SK-N-SH (cell line): Measurements from ENCODE around the gene OR2G3. TPM values are rescaled to one million over a fixed set of nuclear protein-coding genes. Genes with fewer than 3 reads are reported as not detected.

Source experiments
- CTCF ChIA-PET: fragments of 300-600, 350-600 bp; formaldehyde crosslinking; extraction: SDS; loops from one replicate; lab custom pipeline; 2021; lab: Yijun Ruan, JAX
- POLR2A ChIA-PET: fragments of 350-600 bp; sonication (Branson Sonifier 250); formaldehyde crosslinking; extraction: SDS; loops from one replicate; lab custom pipeline; 2020; ENCODE audit warnings: antibody characterized with exemption, inconsistent platforms; lab: Yijun Ruan, JAX
- DNase-seq: peaks from one replicate; pipeline ENCODE4 v3.0.0; 2012
- H2AFZ ChIP-seq: fragments of 200-600 bp; sonication (generic); 2 replicates; pipeline ENCODE4 v1.8.1; 2016; ENCODE audit warnings: antibody characterized with exemption, mild to moderate bottlenecking, low read depth
- H3F3A ChIP-seq: fragments of 200-600 bp; sonication (generic); replicated peaks from 2 replicates; pipeline ENCODE3; 2016; ENCODE audit warnings: antibody characterized with exemption, mild to moderate bottlenecking; ENCODE audit not compliant: insufficient read depth
- H3K27ac ChIP-seq, 2 experiments: fragments of 200-500 bp in 1 of 2; fragments of 200-600 bp in 1 of 2; sonication (Bioruptor generic) in 1 of 2; sonication (generic), shearing (Covaris generic) in 1 of 2; 2 replicates each; pipeline versions ENCODE4 v1.5.1 to v1.6.1; 2014 to 2016; ENCODE audit warnings: low read depth in 2 of 2, inconsistent platforms in 1 of 2, low read length in 1 of 2, mild to moderate bottlenecking in 1 of 2, mixed read lengths in 1 of 2
- H3K27me3 ChIP-seq: fragments of 200-600 bp; sonication (generic), shearing (Covaris generic); 2 replicates; pipeline ENCODE4 v1.6.1; 2016; ENCODE audit warnings: mixed run types; ENCODE audit not compliant: insufficient read depth
- H3K36me3 ChIP-seq, 2 experiments: fragments of 200-500 bp in 1 of 2; fragments of 200-600 bp in 1 of 2; sonication (Bioruptor generic) in 1 of 2; sonication (generic) in 1 of 2; replicated peaks in 1 of 2; 2 replicates each; pipeline versions ENCODE3 to v1.5.1; 2014 to 2016; ENCODE audit warnings: low read length in 1 of 2, mild to moderate bottlenecking in 1 of 2; ENCODE audit not compliant: insufficient read depth in 2 of 2, control insufficient read depth in 1 of 2
- H3K4me1 ChIP-seq, 2 experiments: fragments of 200-500 bp in 1 of 2; fragments of 200-600 bp in 1 of 2; sonication (Bioruptor generic) in 1 of 2; sonication (generic), shearing (Covaris generic) in 1 of 2; 2 replicates each; pipeline versions ENCODE4 v1.5.1 to v1.6.1; 2014 to 2016; ENCODE audit warnings: low read depth in 1 of 2, low read length in 1 of 2, mixed run types in 1 of 2; ENCODE audit not compliant: insufficient read depth in 2 of 2, control insufficient read depth in 1 of 2
- H3K4me2 ChIP-seq: fragments of 200-600 bp; sonication (generic), shearing (Covaris generic); 2 replicates; pipeline ENCODE4 v1.6.1; 2017; ENCODE audit warnings: mixed run types
- H3K4me3 ChIP-seq, 2 experiments: fragments of 200-500 bp in 1 of 2; fragments of 200-600 bp in 1 of 2; sonication (Bioruptor generic) in 1 of 2; sonication (generic), shearing (Covaris generic) in 1 of 2; 2 replicates each; pipeline versions ENCODE4 v1.5.1 to v1.8.1; 2014 to 2016; ENCODE audit warnings: low read depth in 2 of 2, inconsistent platforms in 1 of 2, low read length in 1 of 2, mild to moderate bottlenecking in 1 of 2, mixed read lengths in 1 of 2, moderate library complexity in 1 of 2
- H3K79me2 ChIP-seq: fragments of 200-600 bp; sonication (generic); 2 replicates; pipeline ENCODE4 v1.8.1; 2017; ENCODE audit warnings: mild to moderate bottlenecking; ENCODE audit not compliant: insufficient read depth
- H3K9ac ChIP-seq: fragments of 200-600 bp; sonication (generic); 2 replicates; pipeline ENCODE4 v1.6.1; 2017; ENCODE audit warnings: mixed run types
- H3K9me2 ChIP-seq: fragments of 200-600 bp; sonication (generic); 2 replicates; pipeline ENCODE4 v1.6.1; 2017; ENCODE audit warnings: mixed run types
- H3K9me3 ChIP-seq: fragments of 200-600 bp; sonication (generic); 2 replicates; pipeline ENCODE4 v1.6.1; 2017; ENCODE audit warnings: mixed run types, mild to moderate bottlenecking, moderate library complexity
- H4K20me1 ChIP-seq: fragments of 200-600 bp; sonication (generic); 2 replicates; pipeline ENCODE4 v1.6.1; 2017; ENCODE audit warnings: mild to moderate bottlenecking, mixed run types; ENCODE audit not compliant: insufficient read depth
- CHD2 ChIP-seq: fragments of 150-350 bp; IDR thresholded peaks from 2 replicates; pipeline ENCODE4 v1.6.1; 2018; ENCODE audit warnings: low read length; ENCODE audit not compliant: partially characterized antibody
- EZH2phosphoT487 ChIP-seq: fragments of 200-600 bp; sonication (generic); IDR thresholded peaks from 2 replicates; pipeline ENCODE4 v1.6.1; 2017; ENCODE audit warnings: low read depth, mixed run types, mild to moderate bottlenecking, antibody characterized with exemption, moderate library complexity, borderline replicate concordance
- FOXM1 ChIP-seq: IDR thresholded peaks from 2 replicates; pipeline ENCODE4 v1.4.0; 2012; ENCODE audit warnings: low read depth, mild to moderate bottlenecking
- GABPA ChIP-seq: IDR thresholded peaks from 2 replicates; pipeline ENCODE4 v1.4.0; 2012; ENCODE audit warnings: low read depth, mild to moderate bottlenecking
- GATA2 ChIP-seq: sonication (generic); formaldehyde crosslinking; IDR thresholded peaks from 2 replicates; pipeline ENCODE4 v1.5.0; 2020; ENCODE audit warnings: mild to moderate bottlenecking, missing genetic modification reagents
- MEF2A ChIP-seq: IDR thresholded peaks from 2 replicates; pipeline ENCODE4 v1.4.0; 2012; ENCODE audit warnings: low read depth, borderline replicate concordance
- PBX3 ChIP-seq: IDR thresholded peaks from 2 replicates; pipeline ENCODE4; 2012
- POLR2AphosphoS5 ChIP-seq: IDR thresholded peaks from 2 replicates; pipeline ENCODE4 v1.6.1; 2012; ENCODE audit warnings: low read depth, low read length
- RAD21 ChIP-seq: IDR thresholded peaks from 2 replicates; pipeline ENCODE4 v1.6.1; 2012; ENCODE audit warnings: mild to moderate bottlenecking, low read length
- RCOR1 ChIP-seq: fragments of 150-350 bp; IDR thresholded peaks from 2 replicates; pipeline ENCODE4 v1.6.1; 2017; ENCODE audit warnings: antibody characterized with exemption, low read length
- REST ChIP-seq: IDR thresholded peaks from 2 replicates; pipeline ENCODE4 v1.6.1; 2012; ENCODE audit warnings: mild to moderate bottlenecking, low read depth, low read length, moderate library complexity
- RFX5 ChIP-seq: IDR thresholded peaks from 2 replicates; pipeline ENCODE4 v1.6.1; 2012; ENCODE audit warnings: mild to moderate bottlenecking, improper control_type of control experiment, low read length
- RXRA ChIP-seq: IDR thresholded peaks from 2 replicates; pipeline ENCODE4 v1.4.0; 2012; ENCODE audit warnings: low read depth, mild to moderate bottlenecking, borderline replicate concordance
- SMC3 ChIP-seq: IDR thresholded peaks from 2 replicates; pipeline ENCODE4 v1.6.1; 2012; ENCODE audit warnings: low read depth, low read length, improper control_type of control experiment
- TAF1 ChIP-seq: IDR thresholded peaks from 2 replicates; pipeline ENCODE4 v1.6.1; 2012; ENCODE audit warnings: low read depth, mild to moderate bottlenecking, low read length, moderate library complexity, borderline replicate concordance
- TEAD4 ChIP-seq: IDR thresholded peaks from 2 replicates; pipeline ENCODE4 v1.4.0; 2012; ENCODE audit warnings: mild to moderate bottlenecking, borderline replicate concordance; ENCODE audit not compliant: insufficient read depth
- YY1 ChIP-seq: IDR thresholded peaks from 2 replicates; pipeline ENCODE4 v1.4.0; 2012; ENCODE audit warnings: low read depth, mild to moderate bottlenecking
- WGBS: methylation state at CpG from one replicate; pipeline ENCODE4 v1.1.6; 2017; ENCODE audit warnings: low lambda C conversion rate; 5-methylcytosine and 5-hydroxymethylcytosine counted together
- polyA plus RNA-seq, 3 experiments: library from polyadenylated mRNA; depleted of rRNA; stranded (reverse); fragments of >200 nt; gene quantifications; 2 replicates each; pipeline ENCODE4 v1.2.3, GENCODE V29; 2012
- TF ChIP-seq, protein P1 (sequence below): fragments of 200-600 bp; sonication (generic); IDR thresholded peaks from 2 replicates; pipeline ENCODE4 v1.6.1; 2017; ENCODE audit warnings: antibody characterized with exemption, mild to moderate bottlenecking, moderate library complexity
- TF ChIP-seq, protein P2 (sequence below): IDR thresholded peaks from 2 replicates; pipeline ENCODE4 v1.4.0; 2012; ENCODE audit warnings: low read depth
- TF ChIP-seq, protein P3 (sequence below): IDR thresholded peaks from 2 replicates; pipeline ENCODE4 v1.4.0; 2012; ENCODE audit warnings: low read depth, borderline replicate concordance

The OR2G3 gene
- polyA plus RNA-seq, 1 of the 3 experiments (the other 2 are of a cell fraction), result not detected

DNA sequence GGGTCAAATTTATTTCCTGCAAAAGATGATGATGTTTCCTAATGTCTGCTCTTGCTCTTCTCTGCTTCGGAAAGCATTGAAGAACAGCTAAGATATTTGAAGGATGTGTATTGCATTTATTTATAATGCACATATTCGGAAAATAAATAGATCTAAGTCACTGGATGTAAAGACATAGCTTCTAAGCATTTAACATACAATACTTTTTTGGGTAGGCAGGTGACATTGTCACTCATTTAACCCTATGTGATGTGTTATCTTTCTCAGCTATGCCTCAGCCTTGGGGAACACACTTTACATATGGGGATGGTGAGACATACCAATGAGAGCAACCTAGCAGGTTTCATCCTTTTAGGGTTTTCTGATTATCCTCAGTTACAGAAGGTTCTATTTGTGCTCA, 17.3 kb upstream of the OR2G3 start, which contains the start of gene OR2G2:
Gene OR2G2 (plus strand): TSS at position 301 of the 400 bp plus-strand sequence. CDS start 0 bp downstream, at position 301.
- Histone ChIP-seq H3K9me2 (no peaks in the 10 kb centered on the region), H3K79me2 (no peaks in the 10 kb centered on the region), H3K27me3 (peaks cover 4% of the 10 kb centered on the region), H3K4me3 (no peak within 1 kb of the TSS), H3K4me2 (no peak within 1 kb of the TSS), H3K9ac (no peak within 1 kb of the TSS), H3K9me3 (no peaks in the 10 kb centered on the region), H2AFZ (no peak within 1 kb of the TSS), H3K4me1 (no peaks in the 10 kb centered on the region), H3K36me3 (no peaks in the 10 kb centered on the region), H4K20me1 (no peaks in the 10 kb centered on the region), H3F3A (no peaks in the 10 kb centered on the region), H3K27ac (no peak within 1 kb of the TSS)
- POLR2A ChIA-PET, result no interaction called here
- TF ChIP-seq MEF2A (no peak), RFX5 (no peak), GABPA (no peak), CHD2 (no peak), YY1 (no peak), TAF1 (no peak), EZH2phosphoT487 (no peak)
- TF ChIP-seq, protein P1, sequence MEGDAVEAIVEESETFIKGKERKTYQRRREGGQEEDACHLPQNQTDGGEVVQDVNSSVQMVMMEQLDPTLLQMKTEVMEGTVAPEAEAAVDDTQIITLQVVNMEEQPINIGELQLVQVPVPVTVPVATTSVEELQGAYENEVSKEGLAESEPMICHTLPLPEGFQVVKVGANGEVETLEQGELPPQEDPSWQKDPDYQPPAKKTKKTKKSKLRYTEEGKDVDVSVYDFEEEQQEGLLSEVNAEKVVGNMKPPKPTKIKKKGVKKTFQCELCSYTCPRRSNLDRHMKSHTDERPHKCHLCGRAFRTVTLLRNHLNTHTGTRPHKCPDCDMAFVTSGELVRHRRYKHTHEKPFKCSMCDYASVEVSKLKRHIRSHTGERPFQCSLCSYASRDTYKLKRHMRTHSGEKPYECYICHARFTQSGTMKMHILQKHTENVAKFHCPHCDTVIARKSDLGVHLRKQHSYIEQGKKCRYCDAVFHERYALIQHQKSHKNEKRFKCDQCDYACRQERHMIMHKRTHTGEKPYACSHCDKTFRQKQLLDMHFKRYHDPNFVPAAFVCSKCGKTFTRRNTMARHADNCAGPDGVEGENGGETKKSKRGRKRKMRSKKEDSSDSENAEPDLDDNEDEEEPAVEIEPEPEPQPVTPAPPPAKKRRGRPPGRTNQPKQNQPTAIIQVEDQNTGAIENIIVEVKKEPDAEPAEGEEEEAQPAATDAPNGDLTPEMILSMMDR, result no peak
- DNase-seq, result no peak
- WGBS, result 41% methylated on average over 2 of the region's 2 CpGs
- CTCF ChIA-PET, result no interaction called here

DNA sequence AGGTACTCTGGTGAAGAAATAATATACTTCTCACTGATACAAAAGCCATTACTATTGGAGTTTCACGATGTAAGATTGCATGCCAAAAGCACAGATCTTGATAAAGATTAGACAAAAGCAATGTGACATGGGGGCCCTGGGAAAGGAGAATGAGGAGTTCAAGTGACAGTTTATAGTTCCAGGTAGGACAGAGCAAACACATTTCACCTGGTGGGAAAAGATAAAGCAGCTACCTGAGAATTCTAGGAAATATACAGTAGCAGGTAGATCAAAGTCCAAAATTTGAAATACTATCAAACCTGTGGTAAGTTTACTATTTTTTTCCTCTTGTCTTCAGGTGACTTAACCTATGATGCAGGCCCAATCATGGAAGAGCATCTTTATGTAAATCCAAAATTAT, 8.0 kb downstream of the OR2G3 start:
- 0% methylated on average over 1 of the region's 1 CpG for WGBS
- POLR2A ChIA-PET, result no interaction called here
- H3K27me3 ChIP-seq, result no peaks in the 10 kb centered on the region
- H3F3A ChIP-seq, result no peaks in the 10 kb centered on the region
- no peaks in the 10 kb centered on the region for H3K79me2 ChIP-seq
- DNase-seq, result no peak
- H3K9me3 ChIP-seq, result no peaks in the 10 kb centered on the region
- H4K20me1 ChIP-seq, result no peaks in the 10 kb centered on the region
- no peaks in the 10 kb centered on the region for H3K4me1 ChIP-seq
- no peak overlapping the region for H3K4me2 ChIP-seq
- H3K4me3 ChIP-seq, result no peak overlapping the region
- no peaks in the 10 kb centered on the region for H3K36me3 ChIP-seq
- no peaks in the 10 kb centered on the region for H3K9me2 ChIP-seq
- no peak overlapping the region for H3K9ac ChIP-seq
- H3K27ac ChIP-seq, result no peak overlapping the region
- CTCF ChIA-PET, result no interaction called here
- no peak overlapping the region for H2AFZ ChIP-seq
- no peak for TF ChIP-seq FOXM1
- no peak for TF ChIP-seq EZH2phosphoT487
- TF ChIP-seq RXRA, result no peak
- TF ChIP-seq, protein P2, sequence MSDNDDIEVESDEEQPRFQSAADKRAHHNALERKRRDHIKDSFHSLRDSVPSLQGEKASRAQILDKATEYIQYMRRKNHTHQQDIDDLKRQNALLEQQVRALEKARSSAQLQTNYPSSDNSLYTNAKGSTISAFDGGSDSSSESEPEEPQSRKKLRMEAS, result no peak
- no peak for TF ChIP-seq RAD21
- TF ChIP-seq RCOR1, result no peak
- TF ChIP-seq, protein P3, sequence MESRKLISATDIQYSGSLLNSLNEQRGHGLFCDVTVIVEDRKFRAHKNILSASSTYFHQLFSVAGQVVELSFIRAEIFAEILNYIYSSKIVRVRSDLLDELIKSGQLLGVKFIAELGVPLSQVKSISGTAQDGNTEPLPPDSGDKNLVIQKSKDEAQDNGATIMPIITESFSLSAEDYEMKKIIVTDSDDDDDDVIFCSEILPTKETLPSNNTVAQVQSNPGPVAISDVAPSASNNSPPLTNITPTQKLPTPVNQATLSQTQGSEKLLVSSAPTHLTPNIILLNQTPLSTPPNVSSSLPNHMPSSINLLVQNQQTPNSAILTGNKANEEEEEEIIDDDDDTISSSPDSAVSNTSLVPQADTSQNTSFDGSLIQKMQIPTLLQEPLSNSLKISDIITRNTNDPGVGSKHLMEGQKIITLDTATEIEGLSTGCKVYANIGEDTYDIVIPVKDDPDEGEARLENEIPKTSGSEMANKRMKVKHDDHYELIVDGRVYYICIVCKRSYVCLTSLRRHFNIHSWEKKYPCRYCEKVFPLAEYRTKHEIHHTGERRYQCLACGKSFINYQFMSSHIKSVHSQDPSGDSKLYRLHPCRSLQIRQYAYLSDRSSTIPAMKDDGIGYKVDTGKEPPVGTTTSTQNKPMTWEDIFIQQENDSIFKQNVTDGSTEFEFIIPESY, result no peak
- TF ChIP-seq SMC3, result no peak
- TF ChIP-seq POLR2AphosphoS5, result no peak
- TF ChIP-seq GATA2 (CRISPR knock-in tag), result no peak
- TF ChIP-seq TEAD4, result no peak
- TF ChIP-seq PBX3, result no peak
- TF ChIP-seq REST, result no peak
- TF ChIP-seq RFX5, result no peak
